Mesangial cell (primary cell): ENCODE measurements around the gene CACNB4. TPM values are rescaled to one million over a fixed set of nuclear protein-coding genes. Genes with fewer than 3 reads are reported as not detected.

Experiments used
- total RNA-seq: library from RNA; depleted of rRNA; stranded (reverse); fragments of >200 nt; gene quantifications from 2 replicates; pipeline ENCODE4 v1.2.3, GENCODE V29; 2015

The CACNB4 gene
- total RNA-seq = 0.13 and 0.16 TPM in 2 replicates

GRCh38 chr2:152098496-152099366 is at the start of gene CACNB4:
TSS of gene CACNB4 (minus strand) at chr2:152099044.

GRCh38 chr2:151828143-151828889 is 270.5 kb downstream of the CACNB4 start, which contains the start of gene ARL5A:
TSS of gene ARL5A (minus strand) at chr2:151828421. CDS start at chr2:151828176, 245 bp downstream.

Other genes starting within 250 kb of the CACNB4 start
- gene STAM2, start 76.7 kb upstream of the CACNB4 start, total RNA-seq = 6.8 and 10.6 TPM in 2 replicates
- gene FMNL2, start 236.1 kb upstream of the CACNB4 start, total RNA-seq = 21.7 and 28.8 TPM in 2 replicates